Stimulated activated CD4-positive, alpha-beta T cell treated with anti-CD3 and anti-CD28 coated beads, Interleukin-4, amount 100 ng/mL, for 48 hours (primary cell): ENCODE measurements around the gene ANXA2.

Experiments used
- DNase-seq, 2 donors: peaks; one replicate each; pipeline ENCODE4 v3.0.0-alpha.2; 2020; ENCODE audit warnings: low read depth in 2 of 2

ANXA2 gene

DNA sequence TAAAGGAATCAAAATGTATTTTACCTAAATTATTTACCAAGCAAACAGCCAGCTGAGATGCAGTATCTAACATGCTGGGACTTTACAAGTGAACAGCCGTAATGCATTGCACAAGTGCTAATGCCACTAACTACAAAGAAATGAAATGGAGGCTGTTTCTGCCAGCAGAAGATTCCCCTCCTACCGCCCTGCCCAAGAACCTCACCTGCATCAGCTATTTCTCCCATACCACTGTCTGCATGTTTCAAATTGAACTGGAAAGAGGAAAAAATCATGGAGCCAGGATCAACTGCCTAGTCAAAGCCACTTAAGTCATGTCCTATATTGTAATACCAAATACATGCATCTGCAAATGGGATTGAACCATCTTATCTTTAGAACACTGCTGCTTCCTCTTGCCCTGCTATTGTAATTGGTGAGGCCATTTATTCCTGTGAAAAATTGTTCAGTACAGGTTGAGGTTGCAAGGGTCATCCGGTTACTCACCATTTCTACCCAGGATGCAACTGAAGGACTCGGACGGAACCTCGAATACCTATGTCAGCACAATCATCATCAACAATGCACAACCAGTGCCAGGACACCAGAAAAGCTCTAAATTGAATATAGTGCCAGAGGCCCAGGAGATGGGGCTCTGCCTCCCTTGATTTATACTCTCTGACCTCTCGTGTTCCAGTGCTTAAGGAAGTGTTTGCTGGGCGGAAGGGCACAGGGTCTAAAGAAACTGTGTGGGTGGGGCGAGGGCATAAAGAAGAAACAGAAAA, 27.5 kb downstream of the ANXA2 start:
- DNase-seq: no peak

- no peak for DNase-seq
These were observed 28.1 kb downstream of the ANXA2 start for GRCh38 chr15:60369696-60370095.

GRCh38 chr15:60364612-60364924, 33.2 kb downstream of the ANXA2 start:
- no peak for DNase-seq

DNA sequence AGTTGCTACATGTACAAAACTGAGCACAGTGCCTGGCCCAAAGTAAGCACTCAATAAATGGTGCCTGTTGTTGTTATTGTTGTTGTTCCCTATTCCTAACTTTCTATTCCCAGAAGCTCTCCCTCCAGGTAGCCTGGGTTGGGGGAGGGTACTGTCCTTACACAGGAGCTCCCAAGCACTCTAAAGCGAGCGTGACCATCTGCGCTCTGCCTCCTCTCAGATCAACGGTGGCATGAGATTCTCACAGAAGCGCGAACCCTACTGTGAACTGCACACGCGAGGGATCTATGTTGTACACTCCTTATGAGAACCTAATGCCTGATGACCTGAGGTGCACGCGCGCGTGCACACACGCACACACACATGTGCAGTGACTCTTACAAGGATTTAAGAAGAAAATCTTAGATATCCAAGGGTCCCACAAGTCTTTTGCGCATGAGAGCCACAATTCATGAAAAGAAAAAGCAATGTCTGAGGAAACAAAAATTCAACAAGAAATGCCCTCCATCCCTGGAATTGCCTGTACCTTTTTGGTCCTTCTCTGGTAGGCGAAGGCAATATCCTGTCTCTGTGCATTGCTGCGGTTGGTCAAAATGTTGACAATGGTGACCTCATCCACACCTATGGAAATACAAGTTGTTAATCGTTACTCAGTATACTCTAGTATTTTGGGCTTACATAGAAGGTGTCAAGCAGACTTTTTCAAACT, 33.7 kb downstream of the ANXA2 start:
- DNase-seq: no peak

GRCh38 chr15:60363087-60363549, 34.7 kb downstream of the ANXA2 start:
- DNase-seq: no peak

DNA sequence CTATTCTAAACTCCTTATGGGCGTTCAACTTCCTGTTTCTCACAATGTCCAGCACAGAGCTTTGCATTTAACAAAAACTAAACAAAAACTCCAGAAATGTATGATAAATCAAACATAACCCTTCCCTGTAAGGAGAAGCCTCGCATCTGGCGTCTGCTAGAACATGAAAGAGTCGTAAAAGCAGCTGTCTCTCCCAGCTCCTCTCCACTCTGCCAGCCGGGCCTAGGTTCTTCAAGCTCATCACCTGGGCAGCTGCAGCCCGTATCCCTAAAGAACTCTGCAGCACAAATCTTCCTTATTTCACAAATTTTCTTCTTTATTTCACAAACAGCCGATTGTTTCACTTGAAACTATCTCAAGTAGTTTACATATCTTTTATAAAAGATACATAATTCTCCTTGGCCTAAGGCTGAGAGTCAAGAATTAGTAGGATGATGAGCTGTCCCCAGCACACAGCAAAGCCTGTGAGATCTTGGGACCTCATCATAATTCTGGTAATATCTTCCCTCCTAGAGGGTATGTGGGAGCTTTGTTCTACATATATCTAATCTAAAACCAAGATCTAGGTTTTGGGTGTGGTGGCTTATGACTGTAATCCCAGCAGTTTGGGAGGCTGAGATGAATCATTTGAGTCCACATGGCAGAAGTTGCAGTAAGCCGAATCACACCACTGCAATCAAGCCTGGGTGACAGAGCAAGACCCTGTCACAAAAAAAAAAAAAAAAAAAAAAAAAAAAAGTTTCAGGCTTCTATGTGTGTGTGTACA, 35.3 kb downstream of the ANXA2 start:
- peak in 1 of 2 donors; percentile 44 for DNase-seq

DNA sequence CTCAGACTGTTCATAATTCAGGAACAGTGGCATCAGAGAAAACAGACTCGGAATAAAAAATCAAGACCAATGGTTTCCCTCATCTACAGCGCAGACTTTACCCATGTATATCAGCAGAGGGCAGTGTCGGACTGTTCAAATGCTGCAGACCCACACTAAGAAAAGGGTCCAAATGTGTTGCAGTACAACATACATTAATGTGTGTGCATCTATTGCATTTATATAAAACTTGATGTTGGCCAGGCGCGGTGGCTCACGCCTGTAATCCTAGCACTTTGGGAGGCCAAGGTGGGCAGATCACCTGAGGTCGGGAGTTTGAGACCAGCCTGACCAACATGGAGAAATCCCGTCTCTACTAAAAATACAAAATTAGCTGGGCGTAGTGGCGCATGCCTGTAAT, 38.0 kb downstream of the ANXA2 start:
- peak in 1 of 2 donors; percentile 11 for DNase-seq

DNA sequence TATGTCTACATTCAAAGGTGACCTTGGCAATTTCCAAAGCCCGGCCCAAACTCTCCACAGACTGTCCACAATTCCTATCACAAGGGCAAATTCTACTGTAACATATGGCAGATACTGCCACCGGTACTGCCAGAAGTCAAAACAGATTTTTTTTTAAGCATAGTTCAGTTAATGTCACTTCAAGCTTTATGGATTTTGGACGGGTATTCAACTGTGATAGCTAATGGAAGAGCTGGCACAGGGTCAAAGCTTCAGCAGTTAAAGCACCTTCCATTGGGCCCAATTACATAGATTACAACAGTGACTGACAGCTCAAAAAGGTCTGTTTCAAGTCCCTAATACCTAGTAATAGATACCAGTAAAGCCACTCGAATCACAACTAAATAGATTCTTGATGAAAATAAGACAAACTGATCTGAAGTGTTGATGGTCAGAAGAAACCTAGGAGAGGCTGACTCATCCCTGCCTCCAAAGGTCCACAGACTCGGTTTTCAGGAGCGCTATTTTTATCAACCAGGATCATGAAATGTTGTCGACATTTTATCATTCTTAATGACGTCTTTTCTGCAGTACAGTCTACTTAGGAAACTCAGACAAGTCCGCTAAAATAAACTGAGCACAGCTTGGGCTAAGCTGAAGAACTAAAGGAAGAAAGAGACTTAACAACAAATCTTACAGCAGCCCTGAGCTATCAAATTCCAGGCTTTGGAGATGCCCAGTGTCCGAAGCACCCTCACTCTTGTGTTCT, 38.7 kb downstream of the ANXA2 start:
- DNase-seq: no peak

- DNase-seq: no peak
These were observed 41.0 kb downstream of the ANXA2 start for GRCh38 chr15:60356832-60357231.

DNA sequence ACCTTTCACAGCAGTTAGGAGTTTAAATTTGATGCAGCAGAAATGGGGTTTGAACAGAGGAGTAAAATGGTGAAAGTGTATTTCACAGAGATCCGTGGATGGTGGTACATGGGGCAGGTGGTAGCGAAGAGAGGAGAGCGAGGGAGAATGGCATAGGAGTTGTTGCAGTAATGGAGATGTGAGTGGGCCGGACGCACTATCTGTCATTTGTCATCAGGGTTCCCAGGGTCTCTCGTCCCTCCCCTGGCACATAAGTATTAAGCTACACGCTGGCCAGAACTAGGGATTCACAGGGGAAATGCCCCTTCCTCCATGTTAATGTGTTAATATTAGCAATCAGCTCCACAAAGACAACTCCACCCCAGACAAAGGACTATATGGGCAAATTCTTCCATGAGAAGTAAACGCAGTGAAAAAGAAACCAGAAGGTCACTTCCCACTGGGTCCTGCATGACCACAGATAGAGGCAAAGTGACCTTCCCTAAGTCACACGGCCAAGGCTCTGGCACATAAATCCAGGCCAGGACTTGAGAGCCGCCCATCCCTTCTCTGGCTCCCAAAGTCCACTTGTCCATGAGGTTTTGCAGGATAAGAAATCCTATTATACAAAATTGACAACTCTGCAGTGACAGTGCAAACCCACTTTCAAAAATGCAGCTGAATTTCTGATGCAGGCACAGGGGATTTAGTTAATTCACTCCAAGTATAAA, 42.5 kb downstream of the ANXA2 start:
- DNase-seq: no peak

GRCh38 chr15:60353245-60353920, 44.4 kb downstream of the ANXA2 start:
- no peak for DNase-seq

- no peak for DNase-seq
These were observed 45.3 kb downstream of the ANXA2 start for GRCh38 chr15:60352525-60352924.

- no peak for DNase-seq
These were observed 46.7 kb downstream of the ANXA2 start for GRCh38 chr15:60351066-60351465.

- DNase-seq: no peak
These were observed 47.7 kb downstream of the ANXA2 start for GRCh38 chr15:60350108-60350507.

DNA sequence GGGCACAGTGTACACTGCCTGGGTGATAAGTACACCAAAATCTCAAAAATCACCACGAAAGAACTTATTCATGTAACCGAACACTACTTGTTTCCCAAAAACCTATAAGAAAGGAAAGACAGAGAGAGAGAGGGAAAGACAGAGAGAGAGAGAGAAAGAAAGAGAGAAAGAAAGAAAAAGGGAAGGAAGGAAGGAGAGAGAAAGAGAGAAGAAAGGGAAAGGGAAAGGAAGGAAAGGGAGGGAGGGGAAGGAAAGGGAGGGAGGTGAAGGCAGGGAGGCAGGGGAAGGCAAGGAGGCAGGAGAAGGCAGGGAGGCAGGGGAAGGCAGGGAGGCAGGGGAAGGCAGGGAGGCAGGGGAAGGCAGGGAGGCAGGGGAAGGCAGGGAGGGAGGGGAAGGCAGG, 48.2 kb downstream of the ANXA2 start:
- no peak for DNase-seq

DNA sequence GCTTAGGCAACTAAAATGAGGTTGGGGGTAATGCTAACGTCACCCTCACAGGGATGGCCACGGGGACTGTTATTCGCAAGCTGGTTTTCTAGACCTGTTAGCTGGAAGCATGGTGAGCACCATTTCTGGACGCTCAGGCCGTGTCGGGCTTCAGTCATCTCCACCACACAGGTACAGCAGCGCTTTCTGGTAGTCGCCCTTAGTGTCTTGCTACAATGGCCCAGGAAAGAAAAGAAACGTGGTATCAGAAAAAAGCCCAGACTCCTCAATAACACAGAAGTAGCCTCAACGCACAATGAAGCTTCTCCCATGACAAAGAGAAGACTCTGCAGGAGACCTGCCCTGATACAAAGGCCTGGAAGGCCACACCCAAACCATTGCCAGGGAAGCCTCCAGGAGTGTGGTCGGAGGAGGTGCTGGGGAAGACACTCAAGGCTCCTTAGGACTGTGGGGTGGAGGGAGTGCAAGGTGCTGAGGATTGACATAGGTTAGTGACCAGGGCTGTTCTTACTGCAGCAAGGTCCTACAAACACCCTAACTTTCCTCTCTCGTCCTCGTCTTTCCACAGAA, 50.2 kb downstream of the ANXA2 start:
- no peak for DNase-seq

GRCh38 chr15:60346653-60347052, 51.1 kb downstream of the ANXA2 start:
- DNase-seq: no peak

DNA sequence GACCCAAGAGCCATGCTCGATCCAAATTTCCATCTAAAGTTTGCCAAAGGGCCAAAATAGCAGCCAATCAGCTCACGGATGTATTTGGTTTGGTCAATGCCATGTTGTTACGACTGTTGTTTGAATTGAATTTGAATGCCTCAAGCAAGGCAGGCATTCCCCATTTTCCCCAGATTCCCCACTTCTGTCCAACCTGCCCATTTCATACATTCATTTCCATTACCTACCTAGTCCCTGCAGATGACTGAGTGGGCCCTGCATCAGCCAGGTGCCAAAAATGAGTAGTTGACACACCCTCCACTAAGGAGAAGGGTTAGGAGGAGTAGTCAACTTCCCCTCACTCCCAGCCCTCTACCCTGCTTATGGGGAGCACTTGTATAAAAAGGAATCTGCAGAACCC, 51.7 kb downstream of the ANXA2 start:
- DNase-seq: no peak

DNA sequence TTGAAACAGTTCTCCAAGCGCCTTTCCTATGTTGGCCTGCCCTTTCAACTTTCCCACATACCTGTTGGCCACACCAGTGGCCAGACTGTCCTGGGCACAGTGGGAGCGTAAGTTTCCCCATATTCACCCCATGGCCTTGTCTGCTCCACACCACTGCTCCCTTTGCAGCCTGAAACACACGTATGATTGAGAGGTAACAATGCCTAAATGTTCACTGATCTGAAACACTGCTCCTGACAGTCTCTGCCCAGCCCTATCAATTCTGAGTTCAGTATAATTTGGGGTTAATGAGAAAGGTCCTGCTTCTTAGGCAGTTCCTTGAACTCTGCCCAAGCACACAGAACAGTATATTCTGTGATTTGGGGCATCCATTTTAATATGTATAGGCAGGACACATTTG, 52.2 kb downstream of the ANXA2 start:
- no peak for DNase-seq

- DNase-seq: no peak
These were observed 52.8 kb downstream of the ANXA2 start for GRCh38 chr15:60344987-60345386.
